B cell (primary cell): ENCODE measurements around the gene FHIT. TPM values are rescaled to one million over a fixed set of nuclear protein-coding genes. Genes with fewer than 3 reads are reported as not detected.

Experiments
- ATAC-seq: fragments of 200-7000 bp; cut with Tn5 transposase; one replicate; pipeline ENCODE4 v1.10.0; 2021; ENCODE audit warnings: low read depth, mild to moderate bottlenecking, moderate number of reproducible peaks, moderate library complexity
- CTCF ChIA-PET: fragments of 350-600 bp; sonication (Branson Sonifier 250); formaldehyde crosslinking; loops from one replicate; lab custom pipeline; 2021; ENCODE audit warnings: antibody characterized with exemption, inconsistent platforms; lab: Charles Lee
- POLR2A ChIA-PET: fragments of 350-600 bp; sonication (Branson Sonifier 250); formaldehyde crosslinking; loops from one replicate; lab custom pipeline; 2021; ENCODE audit warnings: antibody characterized with exemption; lab: Charles Lee
- DNase-seq: peaks from one replicate; pipeline ENCODE4 v3.0.0; 2013
- H2AFZ ChIP-seq: 2 replicates; pipeline ENCODE4 v1.6.1; 2012; ENCODE audit warnings: mild to moderate bottlenecking, low read depth, low read length; ENCODE audit not compliant: insufficient read depth, poor library complexity, severe bottlenecking
- H3K27ac ChIP-seq, 2 donors: 1 replicate in 1 of 2; 2 replicates in 1 of 2; pipeline ENCODE4 v1.5.1; 2012 to 2013; ENCODE audit warnings: low read length in 2 of 2, mild to moderate bottlenecking in 2 of 2, moderate library complexity in 1 of 2
- H3K27me3 ChIP-seq, 4 experiments: fragments of 200-600 bp in 1 of 4; sonication (generic) in 1 of 4; replicated peaks in 1 of 4; 1 replicate in 2 of 4; 2 replicates in 2 of 4; pipeline versions ENCODE4 v1.6.1 to v1.7.0; 2013 to 2016; ENCODE audit warnings: low read length in 3 of 4, mild to moderate bottlenecking in 2 of 4, mixed read lengths in 1 of 4, moderate library complexity in 1 of 4; ENCODE audit not compliant: insufficient read depth in 4 of 4, control insufficient read depth in 3 of 4; ENCODE audit errors: control extremely low read depth in 1 of 4
- H3K36me3 ChIP-seq, 2 experiments: replicated peaks in 1 of 2; 1 replicate in 1 of 2; 2 replicates in 1 of 2; pipeline versions ENCODE4 v1.6.1 to v1.7.1; 2013; ENCODE audit warnings: low read length in 1 of 2; ENCODE audit not compliant: insufficient read depth in 2 of 2, control insufficient read depth in 1 of 2; ENCODE audit errors: control extremely low read depth in 1 of 2, extremely low read depth in 1 of 2
- H3K4me1 ChIP-seq, 2 donors: fragments of 200-600 bp in 1 of 2; sonication (generic) in 1 of 2; 1 replicate in 1 of 2; 2 replicates in 1 of 2; pipeline versions ENCODE4 v1.5.1 to v1.6.1; 2013 to 2017; ENCODE audit warnings: low read length in 2 of 2; ENCODE audit not compliant: control insufficient read depth in 2 of 2, insufficient read depth in 2 of 2
- H3K4me2 ChIP-seq: replicated peaks from 2 replicates; pipeline ENCODE3; 2012; ENCODE audit warnings: mild to moderate bottlenecking, low read depth, low read length; ENCODE audit not compliant: poor library complexity, severe bottlenecking
- H3K4me3 ChIP-seq, 5 experiments: fragments of 200-600 bp in 1 of 5; sonication (generic) in 1 of 5; 1 replicate in 3 of 5; 2 replicates in 2 of 5; pipeline versions ENCODE4 v1.5.1 to v1.7.0; 2011 to 2016; ENCODE audit warnings: low read length in 4 of 5, mild to moderate bottlenecking in 4 of 5, low read depth in 2 of 5, control low read depth in 1 of 5, moderate library complexity in 1 of 5; ENCODE audit not compliant: insufficient read depth in 1 of 5; ENCODE audit errors: control extremely low read depth in 1 of 5, extremely low read depth in 1 of 5
- H3K79me2 ChIP-seq: fragments of 200-600 bp; sonication (generic); one replicate; pipeline ENCODE4 v1.6.0; 2016; ENCODE audit warnings: low read length; ENCODE audit not compliant: control insufficient read depth, insufficient read depth
- H3K9ac ChIP-seq: fragments of 200-600 bp; sonication (generic); 2 replicates; pipeline ENCODE4 v1.6.1; 2017; ENCODE audit warnings: mild to moderate bottlenecking, low read length, moderate library complexity
- H3K9me3 ChIP-seq, 3 donors: one replicate each; pipeline versions ENCODE4 v1.6.1 to v1.7.1; 2013; ENCODE audit warnings: low read length in 2 of 3; ENCODE audit not compliant: control insufficient read depth in 2 of 3, insufficient read depth in 1 of 3; ENCODE audit errors: control extremely low read depth in 1 of 3
- H4K20me1 ChIP-seq: 2 replicates; pipeline ENCODE4 v1.6.0; 2012; ENCODE audit warnings: mild to moderate bottlenecking, low read length; ENCODE audit not compliant: insufficient read depth, control insufficient read depth, poor library complexity, severe bottlenecking
- H3K27ac Mint-ChIP-seq: one replicate; pipeline ENCODE4 v1.8.0; 2021; ENCODE audit warnings: mixed read lengths
- H3K27me3 Mint-ChIP-seq: one replicate; pipeline ENCODE4 v1.8.0; 2021; ENCODE audit warnings: mixed read lengths
- H3K4me1 Mint-ChIP-seq: one replicate; pipeline ENCODE4 v1.8.0; 2021; ENCODE audit warnings: mixed read lengths
- H3K4me3 Mint-ChIP-seq: one replicate; pipeline ENCODE4 v1.8.0; 2021; ENCODE audit warnings: mixed read lengths
- H3K9me3 Mint-ChIP-seq: one replicate; pipeline ENCODE4 v1.8.0; 2022; ENCODE audit warnings: mixed read lengths; ENCODE audit not compliant: insufficient read depth
- CTCF ChIP-seq: fragments of 200-600 bp; IDR thresholded peaks from one replicate; pipeline ENCODE4 v1.8.0; 2022; ENCODE audit warnings: antibody characterized with exemption, mild to moderate bottlenecking
- EZH2 ChIP-seq: IDR thresholded peaks from 2 replicates; pipeline ENCODE4 v1.6.1; 2012; ENCODE audit warnings: borderline replicate concordance, low read depth, mild to moderate bottlenecking, moderate library complexity, low read length; ENCODE audit not compliant: insufficient read depth, poor library complexity, severe bottlenecking
- WGBS: methylation state at CpG from one replicate; pipeline ENCODE4 v1.1.5; 2013; ENCODE audit warnings: missing lambda C conversion rate; ENCODE audit not compliant: insufficient coverage; 5-methylcytosine and 5-hydroxymethylcytosine counted together
- intact Hi-C: fragments of 100-400 bp; cut with micrococcal nuclease; formaldehyde crosslinking; loops from one replicate; pipeline ENCODE4 v1.10.0; 2022
- polyA plus RNA-seq: library from polyadenylated mRNA; depleted of rRNA; stranded (reverse); fragments of >200 nt; gene quantifications from 2 replicates; pipeline ENCODE4 v1.2.3, GENCODE V29; 2012
- total RNA-seq, 2 donors: library from RNA; stranded (reverse); fragments of 120-200 nt in 1 of 2; gene quantifications; 1 replicate in 1 of 2; 2 replicates in 1 of 2; pipeline versions ENCODE4 v1.2.3 to v1.2.4, GENCODE V29; 2013 to 2022

FHIT gene
- total and polyA plus RNA-seq, 2 donors (not counting 1 experiment from before 2014, with no cell fraction given), result 1.7 to 7.8 TPM

GRCh38 chr3:60610441-60611112, 640.7 kb downstream of the FHIT start:
- H3K27ac Mint-ChIP-seq, result no peak overlapping the region
- no peak for TF ChIP-seq EZH2
- TF ChIP-seq CTCF, result no peak
- no peaks in the 10 kb centered on the region for H3K27me3 Mint-ChIP-seq
- WGBS, result 100% methylated on average over 1 of the region's 7 CpGs
- H3K4me1 Mint-ChIP-seq, result no peaks in the 10 kb centered on the region
- intact Hi-C loops, result no loop called here
- Histone ChIP-seq H3K4me1 (no peaks in the 10 kb centered on the region), H3K27me3 (no peaks in the 10 kb centered on the region), H3K27ac (no peak overlapping the region), H4K20me1 (no peaks in the 10 kb centered on the region), H3K4me2 (no peak overlapping the region), H3K4me3 (no peak overlapping the region), H3K79me2 (no peaks in the 10 kb centered on the region), H3K36me3 (no peaks in the 10 kb centered on the region), H2AFZ (no peak overlapping the region), H3K9me3 (peaks cover 0 to 3% (median 0%) of the 10 kb centered on the region in 3 donors), H3K9ac (no peak overlapping the region)
- H3K9me3 Mint-ChIP-seq, result no peaks in the 10 kb centered on the region
- ATAC-seq, result no peak
- ChIA-PET CTCF (no interaction called here), POLR2A (no interaction called here)
- DNase-seq, result no peak
- no peak overlapping the region for H3K4me3 Mint-ChIP-seq

- Histone ChIP-seq H3K79me2 (no peaks in the 10 kb centered on the region), H3K27ac (no peak overlapping the region), H3K9me3 (peaks cover 0 to 3% (median 0%) of the 10 kb centered on the region in 3 donors), H3K4me1 (no peaks in the 10 kb centered on the region), H2AFZ (no peak overlapping the region), H3K36me3 (no peaks in the 10 kb centered on the region), H3K4me2 (no peak overlapping the region), H3K9ac (no peak overlapping the region), H3K4me3 (no peak overlapping the region), H4K20me1 (no peaks in the 10 kb centered on the region), H3K27me3 (no peaks in the 10 kb centered on the region)
- Mint-ChIP-seq H3K9me3 (no peaks in the 10 kb centered on the region), H3K27ac (no peak overlapping the region), H3K4me1 (no peaks in the 10 kb centered on the region), H3K27me3 (no peaks in the 10 kb centered on the region), H3K4me3 (no peak overlapping the region)
- no peak for TF ChIP-seq EZH2
- TF ChIP-seq CTCF, result no peak
- no peak for ATAC-seq
- WGBS, result 96% methylated on average over 3 of the region's 4 CpGs
- CTCF ChIA-PET, result no interaction called here
- POLR2A ChIA-PET, result no interaction called here
- DNase-seq, result no peak
- intact Hi-C loops, result no loop called here
These were observed 641.8 kb downstream of the FHIT start for GRCh38 chr3:60609446-60609845.
